ENCODE results near the gene SUN2. TPM values are rescaled to one million over a fixed set of nuclear protein-coding genes. Genes with fewer than 3 reads are reported as not detected.

SUN2 gene
- total and polyA plus RNA-seq, 10 of the 15 experiments (the other 5 are each of a cell fraction or from before 2014, with no cell fraction given): 0.18 to 107 (median 35.9) TPM

GRCh38 chr22:38728871-38729796 lies 26.7 kb downstream of the SUN2 start:
- Histone ChIP-seq H3K9ac (ENCODE audit: control insufficient read depth, insufficient read depth, low read length) (no peak overlapping the region), H3K4me1 (ENCODE audit: control insufficient read depth, insufficient read depth, low read length) (no peaks in the 10 kb centered on the region), H3K4me3 (no peak overlapping the region), H3K4me2 (ENCODE audit: control insufficient read depth, insufficient read depth) (no peak overlapping the region), H3K79me2 (ENCODE audit: control insufficient read depth, insufficient read depth, low read length) (no peaks in the 10 kb centered on the region), H3K9me3 (replicated peaks; ENCODE audit: control insufficient read depth, insufficient read depth, low read length) (no peaks in the 10 kb centered on the region), H2AFZ (ENCODE audit: control insufficient read depth, low read depth, low read length) (no peak overlapping the region), H4K20me1 (ENCODE audit: control insufficient read depth, insufficient read depth) (peaks cover 2% of the 10 kb centered on the region; the same call in 1 of the 2 replicates), H3K27ac (ENCODE audit: control insufficient read depth, insufficient read depth) (no peak overlapping the region), H3K36me3 (ENCODE audit: control insufficient read depth in 2 of 2, insufficient read depth in 2 of 2, low read length in 1 of 2) (peaks cover 41 to 74% of the 10 kb centered on the region in 2 experiments), H3K27me3 (replicated peaks in 1 of 2; ENCODE audit: control insufficient read depth in 2 of 2, insufficient read depth in 2 of 2, low read length in 1 of 2) (no peaks in the 10 kb centered on the region)
- FAIRE-seq: no peak
- in situ Hi-C loops (cut with MboI): no loop called here
- WGBS (ENCODE audit: insufficient coverage, insufficient replicate concordance, low lambda C conversion rate, missing lambda C conversion rate): 96% methylated on average over 18 of the region's 18 CpGs
- POLR2A ChIA-PET: interaction anchor here (0.6 kb wide), 2 partner anchors 191 to 409 kb away, joined by 5 to 6 read pairs; no protein-coding TSS in a partner anchor
- no peak for DNase-seq (ENCODE audit: low read depth, low spot score)
- SMC1A ChIA-PET (ENCODE audit: uncharacterized antibody, unreplicated experiment): no interaction called here
- no TSS peak for BruUV-seq (replicated peaks)
- CTCF ChIA-PET: interaction anchor here (0.8 kb wide), 1 partner anchor 19 kb away, joined by 4 read pairs; no protein-coding TSS in a partner anchor
- no peak for ATAC-seq
- intact Hi-C loops (cut with micrococcal nuclease; ENCODE audit: unreplicated experiment): no loop called here
- RAD21 ChIA-PET (ENCODE audit: unreplicated experiment): no interaction called here
- no peak for TF ChIP-seq NR2C2 (IDR thresholded peaks at IDR 0.05; ENCODE audit: borderline replicate concordance, control insufficient read depth, insufficient read length, low read depth)
- TF ChIP-seq SP1 (IDR thresholded peaks at IDR 0.05; ENCODE audit: low read depth, low read length): no peak
- no peak for TF ChIP-seq BCL3 (IDR thresholded peaks at IDR 0.05; ENCODE audit: borderline replicate concordance, insufficient read depth, low read depth, low read length, poor library complexity, severe bottlenecking)
- TF ChIP-seq IRF3 (IDR thresholded peaks at IDR 0.05): no peak
- TF ChIP-seq NBN (IDR thresholded peaks at IDR 0.05): no peak
- no peak for TF ChIP-seq ZNF24 (IDR thresholded peaks at IDR 0.05)
- TF ChIP-seq E4F1 (IDR thresholded peaks at IDR 0.05; ENCODE audit: borderline replicate concordance, partially characterized antibody): no peak
- TF ChIP-seq FOXM1 (IDR thresholded peaks at IDR 0.05; ENCODE audit: low read depth, low read length): no peak
- no peak for TF ChIP-seq E2F4 (IDR thresholded peaks at IDR 0.05; ENCODE audit: low read depth, low read length)
- no peak for TF ChIP-seq POLR2AphosphoS5 (IDR thresholded peaks at IDR 0.05; ENCODE audit: low read length)
- TF ChIP-seq ZZZ3 (IDR thresholded peaks at IDR 0.05; ENCODE audit: control insufficient read depth, insufficient read length, low read depth): no peak
- TF ChIP-seq CEBPZ (IDR thresholded peaks at IDR 0.05; ENCODE audit: low read depth, low read length): no peak

Data from GM12878 (cell line).